ENCODE measurements around the gene MEGF6. TPM values are rescaled to one million over a fixed set of nuclear protein-coding genes. Genes with fewer than 3 reads are reported as not detected.
A peak's percentile ranks its signal among the peaks of the same experiment; 100 is the strongest.

Gene MEGF6
- total RNA-seq: 57.1 TPM
- long read RNA-seq, full-length matches to known transcripts: 2 of 88 reads
- long read RNA-seq, partial matches to known transcripts: 47 of 88 reads
- long read RNA-seq, other reads (novel, unspliced or antisense): 39 of 88 reads

- no peak for TF ChIP-seq CTCF (IDR thresholded peaks at IDR 0.05)
- peaks cover 23% of the 10 kb centered on the region for H3K27me3 ChIP-seq (ENCODE audit: low read depth)
- intact Hi-C loops (cut with DNase I): no loop called here
- H3K36me3 ChIP-seq: no peaks in the 10 kb centered on the region
- DNase-seq (peak; percentile 85), ATAC-seq (peak; percentile 84 to 85)
- H3K9me3 ChIP-seq: no peaks in the 10 kb centered on the region
- H3K27ac ChIP-seq: peak within 1 kb of the TSS; percentile 14
- peaks cover 62% of the 10 kb centered on the region for H3K4me1 ChIP-seq
- H3K4me3 ChIP-seq: peak within 1 kb of the TSS; percentile 61
These were observed at the start of gene MEGF6 for GRCh38 chr1:3611170-3612019. Gene MEGF6, minus strand, starts transcription at chr1:3611508. Its CDS starts 240 bp downstream, at chr1:3611268.

- Histone ChIP-seq H3K27ac (no peak overlapping the region), H3K27me3 (ENCODE audit: low read depth) (peaks cover 20% of the 10 kb centered on the region), H3K4me1 (no peaks in the 10 kb centered on the region), H3K4me3 (no peak overlapping the region), H3K9me3 (no peaks in the 10 kb centered on the region), H3K36me3 (no peaks in the 10 kb centered on the region)
- TF ChIP-seq CTCF (IDR thresholded peaks at IDR 0.05): no peak
- ATAC-seq (no peak), DNase-seq (no peak)
- intact Hi-C loops (cut with DNase I): no loop called here
These were observed 49.4 kb upstream of the MEGF6 start for GRCh38 chr1:3660704-3661103.

GRCh38 chr1:3659093-3659492 lies 47.8 kb upstream of the MEGF6 start:
- H3K27me3 ChIP-seq (ENCODE audit: low read depth): peaks cover 31% of the 10 kb centered on the region
- H3K9me3 ChIP-seq: no peaks in the 10 kb centered on the region
- no peaks in the 10 kb centered on the region for H3K4me1 ChIP-seq
- ATAC-seq (no peak), DNase-seq (no peak)
- TF ChIP-seq CTCF (IDR thresholded peaks at IDR 0.05): no peak
- no peaks in the 10 kb centered on the region for H3K36me3 ChIP-seq
- H3K27ac ChIP-seq: no peak overlapping the region
- H3K4me3 ChIP-seq: no peak overlapping the region
- intact Hi-C loops (cut with DNase I): no loop called here

GRCh38 chr1:3658231-3658615 lies 46.9 kb upstream of the MEGF6 start:
- Histone ChIP-seq H3K27ac (no peak overlapping the region), H3K36me3 (no peaks in the 10 kb centered on the region), H3K27me3 (ENCODE audit: low read depth) (peaks cover 39% of the 10 kb centered on the region), H3K4me1 (no peaks in the 10 kb centered on the region), H3K9me3 (no peaks in the 10 kb centered on the region), H3K4me3 (no peak overlapping the region)
- no peak for TF ChIP-seq CTCF (IDR thresholded peaks at IDR 0.05)
- intact Hi-C loops (cut with DNase I): no loop called here
- DNase-seq (no peak), ATAC-seq (no peak)

GRCh38 chr1:3657578-3658230 lies 46.4 kb upstream of the MEGF6 start:
- no peak for ATAC-seq
- peak; percentile 30 for DNase-seq
- intact Hi-C loops (cut with DNase I): no loop called here

More at GRCh38 chr1:3657578-3658230, 46.4 kb upstream of the MEGF6 start:
- no peak overlapping the region for H3K27ac ChIP-seq
- H3K4me3 ChIP-seq: no peak overlapping the region
- peaks cover 40% of the 10 kb centered on the region for H3K27me3 ChIP-seq (ENCODE audit: low read depth)
- no peaks in the 10 kb centered on the region for H3K36me3 ChIP-seq
- TF ChIP-seq CTCF (IDR thresholded peaks at IDR 0.05): no peak
- no peaks in the 10 kb centered on the region for H3K9me3 ChIP-seq
- H3K4me1 ChIP-seq: peaks cover 4% of the 10 kb centered on the region

Data from lower lobe of right lung (tissue), 2 donors.